Retinal pigment epithelial cell (primary cell): ENCODE data around the gene FLNC.

Experiments used
- DNase-seq: peaks from one replicate; pipeline ENCODE4 v3.0.0-alpha.2; 2010; ENCODE audit warnings: low read depth
- H3K4me3 ChIP-seq: 2 replicates; pipeline ENCODE4 v1.5.1; 2011; ENCODE audit warnings: mild to moderate bottlenecking, low read length, control low read depth, moderate library complexity
- TF ChIP-seq, protein P1 (sequence below): conservative IDR thresholded peaks from 2 replicates; pipeline ENCODE4 v1.5.1; 2011; ENCODE audit warnings: low read depth, low read length, control low read depth, inconsistent platforms

FLNC gene

DNA sequence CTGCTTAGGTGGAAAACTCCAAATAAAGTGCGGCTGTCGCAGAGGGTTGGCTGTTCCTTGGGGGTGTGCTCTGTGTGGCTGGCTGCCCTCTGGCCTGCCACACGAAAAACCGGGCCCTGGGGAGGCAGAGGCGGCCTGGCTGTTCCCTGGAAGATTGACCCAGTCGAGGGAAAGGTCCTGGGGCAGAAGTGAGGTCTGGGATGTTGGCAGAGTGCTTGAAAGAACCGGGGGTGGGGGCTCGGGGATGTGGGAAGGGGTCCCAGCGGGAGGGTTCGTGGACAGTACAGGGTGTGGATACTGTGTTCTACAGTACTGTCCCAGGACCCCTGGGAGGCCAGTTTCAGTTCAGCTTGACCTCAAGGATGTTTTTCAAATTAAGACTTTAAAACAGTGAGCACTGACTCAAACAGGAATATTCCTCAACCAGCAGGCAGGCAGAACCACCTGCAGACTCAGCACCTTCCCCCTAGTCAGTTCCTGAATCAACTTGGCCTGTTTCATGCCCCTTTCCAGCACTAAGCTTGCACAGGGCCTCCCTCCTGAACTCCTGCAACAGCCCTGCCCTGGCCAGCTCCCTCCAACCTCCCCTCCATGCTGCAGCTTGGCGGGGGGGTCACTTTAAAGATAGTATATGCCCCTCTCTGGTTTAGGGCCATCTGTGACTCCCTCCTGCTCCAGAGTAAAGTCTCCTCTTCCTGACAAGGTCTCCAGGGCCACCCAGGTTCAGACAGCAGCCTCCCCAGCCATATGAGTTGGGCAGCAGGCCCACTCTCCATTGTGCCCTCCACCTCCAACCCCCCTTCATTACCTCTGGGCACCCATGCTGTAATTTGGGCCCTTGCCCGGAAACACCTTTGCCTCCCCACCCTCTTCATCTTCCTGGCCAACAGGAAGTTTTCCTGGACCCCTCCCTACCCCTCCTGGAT, 29.3 kb downstream of the FLNC start:
- TF ChIP-seq, protein P1, sequence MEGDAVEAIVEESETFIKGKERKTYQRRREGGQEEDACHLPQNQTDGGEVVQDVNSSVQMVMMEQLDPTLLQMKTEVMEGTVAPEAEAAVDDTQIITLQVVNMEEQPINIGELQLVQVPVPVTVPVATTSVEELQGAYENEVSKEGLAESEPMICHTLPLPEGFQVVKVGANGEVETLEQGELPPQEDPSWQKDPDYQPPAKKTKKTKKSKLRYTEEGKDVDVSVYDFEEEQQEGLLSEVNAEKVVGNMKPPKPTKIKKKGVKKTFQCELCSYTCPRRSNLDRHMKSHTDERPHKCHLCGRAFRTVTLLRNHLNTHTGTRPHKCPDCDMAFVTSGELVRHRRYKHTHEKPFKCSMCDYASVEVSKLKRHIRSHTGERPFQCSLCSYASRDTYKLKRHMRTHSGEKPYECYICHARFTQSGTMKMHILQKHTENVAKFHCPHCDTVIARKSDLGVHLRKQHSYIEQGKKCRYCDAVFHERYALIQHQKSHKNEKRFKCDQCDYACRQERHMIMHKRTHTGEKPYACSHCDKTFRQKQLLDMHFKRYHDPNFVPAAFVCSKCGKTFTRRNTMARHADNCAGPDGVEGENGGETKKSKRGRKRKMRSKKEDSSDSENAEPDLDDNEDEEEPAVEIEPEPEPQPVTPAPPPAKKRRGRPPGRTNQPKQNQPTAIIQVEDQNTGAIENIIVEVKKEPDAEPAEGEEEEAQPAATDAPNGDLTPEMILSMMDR = no peak
- DNase-seq = no peak
- H3K4me3 ChIP-seq = no peak overlapping the region

DNA sequence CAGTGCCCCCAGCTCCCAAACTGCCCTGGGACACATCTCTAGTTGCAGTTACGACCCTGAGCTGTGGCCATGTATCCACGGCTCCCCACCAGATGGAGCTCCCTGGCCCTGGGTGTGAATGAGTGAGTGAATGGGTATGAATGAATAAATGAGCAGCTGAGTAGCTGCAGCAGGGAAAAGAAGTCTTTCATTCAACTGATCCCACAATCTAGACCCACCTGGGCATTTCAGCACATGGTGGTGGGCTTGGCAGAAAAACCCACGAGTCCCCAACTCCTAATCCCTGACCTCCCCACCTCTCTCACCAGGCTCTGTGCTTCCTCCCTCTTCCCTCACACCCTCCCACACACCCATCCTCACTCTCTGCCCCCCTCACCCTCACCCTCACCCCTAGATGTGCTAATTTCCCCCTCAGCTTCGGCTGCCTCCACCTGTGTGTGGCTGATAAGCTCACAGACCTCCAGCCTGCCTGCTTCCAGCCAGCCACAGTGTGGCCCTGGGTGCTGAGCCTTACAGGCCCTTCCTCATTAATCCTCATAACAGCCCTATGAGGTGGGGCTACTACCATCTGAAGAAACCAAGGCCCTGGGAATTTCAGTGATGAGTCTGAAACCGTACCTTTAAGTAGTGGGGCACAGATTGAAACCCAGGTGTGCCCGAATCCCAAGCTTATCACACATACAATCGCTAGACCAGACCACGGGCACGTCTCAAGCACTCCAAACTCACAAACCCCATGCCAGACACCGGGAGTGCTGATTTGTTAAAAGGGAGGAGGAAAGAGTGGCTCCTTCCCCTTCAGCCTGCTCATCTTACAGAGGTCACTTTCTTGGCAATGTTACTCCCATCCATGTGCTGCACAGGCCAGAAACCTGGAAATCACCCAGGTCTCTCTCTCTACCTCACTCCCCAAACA, 30.2 kb downstream of the FLNC start:
- no peak for DNase-seq
- no peak overlapping the region for H3K4me3 ChIP-seq
- TF ChIP-seq, protein P1 = peak; percentile 37

DNA sequence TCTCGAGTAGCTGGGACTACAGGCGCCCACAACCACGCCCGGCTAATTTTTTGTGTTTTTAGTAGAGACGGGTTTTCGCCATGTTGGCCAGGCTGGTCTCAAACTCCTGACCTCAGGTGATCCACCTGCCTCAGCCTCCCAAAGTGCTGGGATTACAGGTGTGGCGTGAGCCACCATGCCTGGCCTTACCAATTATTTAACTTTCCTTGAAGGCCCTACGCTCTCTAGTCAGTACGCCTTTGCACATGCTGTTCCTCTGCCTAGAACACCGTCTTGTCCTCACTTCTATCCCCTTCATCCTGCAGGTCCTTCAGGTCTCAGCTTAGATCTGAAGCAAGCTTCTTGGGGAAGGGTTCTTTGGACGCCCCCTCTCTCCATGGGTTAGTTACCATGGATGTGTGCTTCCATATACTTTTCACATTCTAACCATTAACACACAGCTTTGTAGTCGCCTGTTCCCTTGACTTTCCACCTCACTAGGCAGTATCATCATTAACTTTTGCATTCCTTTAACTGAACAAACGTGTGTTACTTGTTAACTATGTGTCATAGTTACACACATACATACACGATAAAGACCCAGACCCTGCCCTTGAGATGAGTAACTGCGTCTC, 31.9 kb downstream of the FLNC start:
- DNase-seq = no peak
- peak overlapping the region; percentile 91 for H3K4me3 ChIP-seq
- TF ChIP-seq, protein P1 = no peak

DNA sequence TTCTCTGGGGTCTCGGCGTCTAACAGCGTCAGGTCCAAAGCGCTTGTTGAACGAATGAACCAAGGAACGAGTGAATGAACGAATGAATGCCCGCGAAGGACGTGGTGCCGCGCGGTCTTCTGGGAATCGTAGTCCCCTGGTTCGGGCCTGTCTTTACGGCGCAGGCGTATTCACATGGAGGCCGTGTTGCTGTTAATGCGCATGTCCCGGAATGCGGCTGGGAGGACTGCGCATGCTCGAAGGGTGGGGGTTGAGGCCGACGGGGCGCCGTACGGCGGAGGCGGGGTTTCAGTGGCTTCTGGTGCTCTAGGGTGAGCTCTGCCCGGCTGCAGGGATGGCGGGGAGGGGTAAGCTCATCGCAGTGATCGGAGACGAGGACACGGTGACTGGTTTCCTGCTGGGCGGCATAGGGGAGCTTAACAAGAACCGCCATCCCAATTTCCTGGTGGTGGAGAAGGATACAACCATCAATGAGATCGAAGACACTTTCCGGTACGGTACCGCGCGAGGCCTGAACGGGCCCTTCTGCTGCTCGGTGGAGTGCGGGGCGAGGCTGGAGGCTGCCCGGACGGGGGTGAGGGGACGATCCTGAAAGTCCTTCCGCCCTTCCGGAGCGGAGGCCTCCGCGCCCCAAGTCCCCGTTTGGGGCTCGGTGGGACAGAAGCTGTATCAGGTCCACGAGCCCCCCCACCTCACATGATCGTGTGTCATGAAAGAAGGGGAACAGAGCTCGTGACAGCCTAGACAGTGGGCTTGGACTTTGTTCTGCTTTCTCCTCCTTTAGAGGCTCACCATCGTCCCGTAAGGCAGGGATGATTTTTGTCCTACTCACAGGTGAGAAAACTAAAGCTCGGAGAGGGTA, 32.6 kb downstream of the FLNC start, which contains the start of gene ATP6V1F:
ATP6V1F (plus strand) TSS at position 286 of the 862 bp plus-strand sequence; CDS start at position 335, 49 bp downstream.
- DNase-seq = peak; percentile 86
- TF ChIP-seq, protein P1 = no peak
- H3K4me3 ChIP-seq = peak within 1 kb of the TSS; percentile 91

DNA sequence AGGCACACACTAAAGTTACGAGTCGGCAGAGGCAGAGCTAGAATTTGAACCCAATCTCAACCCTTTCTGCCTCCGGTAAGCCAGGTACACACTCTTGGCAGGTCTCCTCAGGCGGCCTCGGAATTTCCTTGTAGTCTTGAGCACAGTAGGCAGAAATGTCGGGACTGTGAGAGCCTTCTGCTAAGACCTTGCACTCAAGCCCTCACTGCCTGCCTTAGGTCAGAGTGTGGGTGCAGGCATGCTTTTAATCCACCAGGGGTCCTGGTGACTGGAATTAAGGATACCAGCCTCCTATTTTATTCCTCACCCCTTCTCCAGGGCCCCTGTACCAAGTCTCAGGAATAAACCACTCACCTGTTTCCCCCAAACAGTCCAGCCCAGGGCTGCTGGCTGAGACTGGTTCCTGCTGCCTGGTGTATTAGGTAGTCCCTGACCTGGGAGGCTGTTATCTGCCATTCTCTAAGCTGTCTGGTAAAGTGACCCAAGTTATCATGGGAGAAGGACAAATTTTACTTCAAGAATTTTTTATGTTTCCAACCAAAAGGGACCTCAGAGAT, 33.3 kb downstream of the FLNC start:
- peak overlapping the region; percentile 91 for H3K4me3 ChIP-seq

More for the DNA sequence above, 33.3 kb downstream of the FLNC start:
- DNase-seq = peak; percentile 61
- TF ChIP-seq, protein P1 = peak; percentile 73
